ENCODE measurements around the gene MORN5. TPM values are rescaled to one million over a fixed set of nuclear protein-coding genes. Genes with fewer than 3 reads are reported as not detected.

MORN5 gene
- total RNA-seq, 4 donors from 2014 or later: not detected

GRCh38 chr9:122183501-122183900 is 23.8 kb downstream of the MORN5 start:
- no peak for DNase-seq (ENCODE audit: low spot score in 2 of 2)
- no peak overlapping the region for H3K4me3 ChIP-seq (ENCODE audit: low read depth, poor library complexity, severe bottlenecking)
- intact Hi-C loops (cut with DNase I; ENCODE audit: low total_unique reads): no loop called here
- 39% methylated on average over 7 of the region's 7 CpGs for WGBS, 2 donors
- TF ChIP-seq POLR2A (IDR thresholded peaks at IDR 0.05): no peak

- no peak overlapping the region for H3K4me3 ChIP-seq (ENCODE audit: low read depth, poor library complexity, severe bottlenecking)
- DNase-seq (ENCODE audit: low spot score in 2 of 2): no peak
- intact Hi-C loops (cut with DNase I; ENCODE audit: low total_unique reads): no loop called here
- no peak for TF ChIP-seq POLR2A (IDR thresholded peaks at IDR 0.05)
- 79 to 88% methylated on average over 1 of the region's 1 CpG for WGBS, 2 donors
These were observed 24.8 kb downstream of the MORN5 start for GRCh38 chr9:122184551-122184950.

GRCh38 chr9:122186301-122186700 is 26.6 kb downstream of the MORN5 start:
- TF ChIP-seq CTCF (IDR thresholded peaks at IDR 0.05) (no peak), POLR2A (IDR thresholded peaks at IDR 0.05) (no peak)
- WGBS, 2 donors: 78 to 88% methylated on average over 5 of the region's 5 CpGs
- no peak overlapping the region for H3K4me3 ChIP-seq (ENCODE audit: low read depth, poor library complexity, severe bottlenecking)
- DNase-seq (ENCODE audit: low spot score in 2 of 2): no peak
- intact Hi-C loops (cut with DNase I; ENCODE audit: low total_unique reads): no loop called here

GRCh38 chr9:122186777-122187470 is 27.2 kb downstream of the MORN5 start:
- intact Hi-C loops (cut with DNase I; ENCODE audit: low total_unique reads): no loop called here
- WGBS, 2 donors: 87% methylated on average over 8 of the region's 8 CpGs
- no peak overlapping the region for H3K4me3 ChIP-seq (ENCODE audit: low read depth, poor library complexity, severe bottlenecking)
- TF ChIP-seq CTCF (IDR thresholded peaks at IDR 0.05) (no peak), POLR2A (IDR thresholded peaks at IDR 0.05) (no peak)
- DNase-seq (ENCODE audit: low spot score in 2 of 2): no peak

GRCh38 chr9:122188369-122188768 is 28.7 kb downstream of the MORN5 start:
- H3K4me3 ChIP-seq (ENCODE audit: low read depth, poor library complexity, severe bottlenecking): no peak overlapping the region
- TF ChIP-seq POLR2A (IDR thresholded peaks at IDR 0.05) (no peak), CTCF (IDR thresholded peaks at IDR 0.05) (no peak)
- 81 to 86% methylated on average over 4 to 6 of the region's 6 CpGs for WGBS, 2 donors
- intact Hi-C loops (cut with DNase I; ENCODE audit: low total_unique reads): no loop called here
- DNase-seq (ENCODE audit: low spot score in 2 of 2): no peak

- WGBS, 2 donors: 59 to 74% methylated on average over 11 to 12 of the region's 12 CpGs
- no peak for DNase-seq (ENCODE audit: low spot score in 2 of 2)
- intact Hi-C loops (cut with DNase I; ENCODE audit: low total_unique reads): no loop called here
- TF ChIP-seq POLR2A (IDR thresholded peaks at IDR 0.05) (no peak), CTCF (IDR thresholded peaks at IDR 0.05) (no peak)
- H3K4me3 ChIP-seq (ENCODE audit: low read depth, poor library complexity, severe bottlenecking): no peak overlapping the region
These were observed 31.1 kb downstream of the MORN5 start for GRCh38 chr9:122190597-122191381.

Measured in lower leg skin (tissue), 4 donors.